Measurements from ENCODE around the gene VPS29.
"Not testable (repeated sequence)": the region's sequence is repeated elsewhere in the genome, so short reads cannot be mapped to it uniquely, and the experiment has no call there.

The VPS29 gene

DNA sequence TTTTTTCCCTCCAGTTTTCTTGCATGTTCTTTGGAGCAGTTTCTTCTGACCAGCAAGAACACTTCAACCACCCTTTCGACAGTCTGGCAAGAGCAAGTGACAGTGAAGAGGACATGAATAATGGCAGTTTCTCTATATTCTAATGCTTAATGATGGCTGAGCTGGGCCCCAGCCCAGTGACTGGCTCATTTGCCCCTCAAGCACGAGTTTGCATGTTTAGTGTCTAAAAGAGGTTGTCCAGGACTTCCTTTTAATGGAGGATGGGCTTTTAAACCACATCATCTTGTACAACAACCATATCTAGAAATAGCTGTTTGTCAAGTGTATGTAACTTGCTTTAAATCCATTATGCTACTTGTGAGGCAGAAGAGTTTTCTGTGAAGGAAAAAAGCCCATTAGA, 28.6 kb upstream of the VPS29 start:
- no peak for DNase-seq (ENCODE audit: low read depth)
- H3K4me3 ChIP-seq (ENCODE audit: control insufficient read depth, low read depth, low read length): no peak overlapping the region
- TF ChIP-seq, protein P1, sequence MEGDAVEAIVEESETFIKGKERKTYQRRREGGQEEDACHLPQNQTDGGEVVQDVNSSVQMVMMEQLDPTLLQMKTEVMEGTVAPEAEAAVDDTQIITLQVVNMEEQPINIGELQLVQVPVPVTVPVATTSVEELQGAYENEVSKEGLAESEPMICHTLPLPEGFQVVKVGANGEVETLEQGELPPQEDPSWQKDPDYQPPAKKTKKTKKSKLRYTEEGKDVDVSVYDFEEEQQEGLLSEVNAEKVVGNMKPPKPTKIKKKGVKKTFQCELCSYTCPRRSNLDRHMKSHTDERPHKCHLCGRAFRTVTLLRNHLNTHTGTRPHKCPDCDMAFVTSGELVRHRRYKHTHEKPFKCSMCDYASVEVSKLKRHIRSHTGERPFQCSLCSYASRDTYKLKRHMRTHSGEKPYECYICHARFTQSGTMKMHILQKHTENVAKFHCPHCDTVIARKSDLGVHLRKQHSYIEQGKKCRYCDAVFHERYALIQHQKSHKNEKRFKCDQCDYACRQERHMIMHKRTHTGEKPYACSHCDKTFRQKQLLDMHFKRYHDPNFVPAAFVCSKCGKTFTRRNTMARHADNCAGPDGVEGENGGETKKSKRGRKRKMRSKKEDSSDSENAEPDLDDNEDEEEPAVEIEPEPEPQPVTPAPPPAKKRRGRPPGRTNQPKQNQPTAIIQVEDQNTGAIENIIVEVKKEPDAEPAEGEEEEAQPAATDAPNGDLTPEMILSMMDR (IDR thresholded peaks at IDR 0.05; ENCODE audit: control insufficient read depth, insufficient read depth, low read depth, low read length, missing control alignments): no peak

GRCh38 chr12:110528277-110528839, 26.4 kb upstream of the VPS29 start:
- H3K4me3 ChIP-seq (ENCODE audit: control insufficient read depth, low read depth, low read length): no peak overlapping the region
- TF ChIP-seq, protein P1 (IDR thresholded peaks at IDR 0.05; ENCODE audit: control insufficient read depth, insufficient read depth, low read depth, low read length, missing control alignments): no peak
- no peak for DNase-seq (ENCODE audit: low read depth)

DNA sequence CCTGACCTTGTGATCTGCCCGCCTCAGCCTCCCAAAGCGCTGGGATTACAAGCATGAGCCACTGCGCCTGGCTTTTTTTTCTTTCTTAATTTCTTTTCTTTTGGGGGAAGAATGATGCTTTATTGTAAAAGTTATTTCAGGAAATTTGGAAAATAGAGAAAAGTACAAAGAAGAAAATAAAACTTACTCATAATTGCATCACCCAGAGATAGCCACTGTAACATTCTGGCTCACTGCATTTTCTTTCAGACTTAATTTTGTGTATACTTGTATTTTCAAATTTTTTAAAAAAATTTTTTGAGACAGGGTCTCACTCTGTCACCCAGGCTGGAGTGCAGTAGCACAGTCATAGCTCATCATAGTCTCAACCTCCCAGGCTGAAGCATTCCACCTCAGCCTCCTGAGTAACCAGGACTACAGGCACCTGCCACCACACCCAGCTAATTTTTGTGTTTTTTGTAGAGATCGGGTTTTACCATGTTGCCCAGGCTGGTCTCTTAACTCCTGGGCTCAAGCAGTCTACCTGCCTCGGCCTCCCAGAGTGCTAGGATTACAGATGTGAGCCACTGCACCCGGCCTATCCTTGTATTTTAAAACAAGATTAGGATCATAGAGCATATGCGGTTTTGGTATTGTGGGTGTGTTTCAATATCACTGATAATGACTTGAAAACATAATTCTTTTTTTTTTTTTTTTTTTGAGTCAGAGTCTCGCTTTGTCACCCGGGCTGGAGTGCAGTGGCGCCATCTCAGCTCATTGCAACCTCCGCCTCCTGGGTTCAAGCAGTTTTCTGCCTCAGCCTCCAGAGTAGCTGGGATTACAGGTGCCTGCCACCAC, 19.2 kb upstream of the VPS29 start:
- DNase-seq (ENCODE audit: low read depth); H3K4me3 ChIP-seq (ENCODE audit: control insufficient read depth, low read depth, low read length): not testable (repeated sequence)

DNA sequence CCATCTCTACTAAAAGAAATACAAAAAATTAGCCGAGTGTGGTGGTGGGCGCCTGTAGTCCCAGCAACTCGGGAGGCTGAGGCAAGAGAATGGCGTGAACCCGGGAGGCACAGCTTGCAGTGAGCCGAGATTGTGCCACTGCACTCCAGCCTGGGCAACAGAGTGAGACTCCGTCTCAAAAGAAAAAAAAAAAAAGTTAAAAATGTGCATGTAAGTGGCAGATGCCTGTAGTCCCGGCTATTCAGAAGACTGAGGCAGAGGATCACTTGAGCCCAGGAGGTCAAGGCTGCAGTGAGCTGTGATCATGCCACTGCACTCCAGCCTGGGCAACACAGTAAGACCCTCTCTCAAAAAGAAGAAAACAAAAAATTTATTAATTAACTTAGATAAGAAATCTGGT, 16.1 kb upstream of the VPS29 start:
- H3K4me3 ChIP-seq (ENCODE audit: control insufficient read depth, low read depth, low read length); DNase-seq (ENCODE audit: low read depth): not testable (repeated sequence)

- DNase-seq (ENCODE audit: low read depth): no peak
- no peak overlapping the region for H3K4me3 ChIP-seq (ENCODE audit: control insufficient read depth, low read depth, low read length)
- TF ChIP-seq, protein P1 (IDR thresholded peaks at IDR 0.05; ENCODE audit: control insufficient read depth, insufficient read depth, low read depth, low read length, missing control alignments): no peak
Observed at GRCh38 chr12:110516995-110517394, 15.1 kb upstream of the VPS29 start.

DNA sequence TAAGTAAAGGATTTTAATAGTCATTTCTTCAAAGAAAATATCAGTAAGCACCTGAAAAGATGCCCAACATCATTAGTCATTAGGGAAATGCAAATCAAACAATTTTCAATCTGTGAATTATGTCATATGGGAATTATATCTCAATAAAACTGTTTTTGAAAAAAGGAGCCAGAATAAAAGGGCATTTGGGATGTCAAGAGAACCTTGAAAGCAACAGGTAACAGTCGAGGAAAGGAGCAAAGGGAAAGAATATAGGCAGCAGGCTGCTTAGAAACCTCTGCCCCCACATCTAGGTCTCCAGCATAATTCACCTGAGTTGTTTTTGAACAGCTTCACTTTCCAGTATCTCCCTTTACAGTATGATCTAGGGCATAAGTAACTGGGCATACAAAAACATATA, 12.5 kb upstream of the VPS29 start:
- DNase-seq (ENCODE audit: low read depth): no peak
- no peak overlapping the region for H3K4me3 ChIP-seq (ENCODE audit: control insufficient read depth, low read depth, low read length)
- TF ChIP-seq, protein P1 (IDR thresholded peaks at IDR 0.05; ENCODE audit: control insufficient read depth, insufficient read depth, low read depth, low read length, missing control alignments): no peak

- no peak for DNase-seq (ENCODE audit: low read depth)
- TF ChIP-seq, protein P1 (IDR thresholded peaks at IDR 0.05; ENCODE audit: control insufficient read depth, insufficient read depth, low read depth, low read length, missing control alignments): no peak
- no peak overlapping the region for H3K4me3 ChIP-seq (ENCODE audit: control insufficient read depth, low read depth, low read length)
Observed at GRCh38 chr12:110513842-110514241, 11.9 kb upstream of the VPS29 start.

Measured in AG09309 (cell line).